HCT116 (cell line): ENCODE data around the gene CSRP1. TPM values are rescaled to one million over a fixed set of nuclear protein-coding genes. Genes with fewer than 3 reads are reported as not detected.

ENCODE experiments used
- ATAC-seq: fragments of 200-7000 bp; cut with Tn5 transposase; 2 replicates; pipeline ENCODE4 v1.9.1; 2020; ENCODE audit warnings: mild to moderate bottlenecking, moderate library complexity
- BruUV-seq: library from RNA; stranded (reverse); fragments of 400-500 nt; replicated peaks from 2 replicates; lab custom pipeline; 2021; lab: Mats Ljungman, UMichigan
- CTCF ChIA-PET: fragments of 300-600 bp; sonication (Branson Sonifier 250); formaldehyde crosslinking; loops from one replicate; lab custom pipeline; 2021; ENCODE audit warnings: antibody characterized with exemption; lab: Charles Lee
- POLR2A ChIA-PET: fragments of 300-600, 350-600 bp; sonication (Branson Sonifier 250); formaldehyde crosslinking; loops from one replicate; lab custom pipeline; 2021; ENCODE audit warnings: antibody characterized with exemption; lab: Charles Lee
- RAD21 ChIA-PET, 2 experiments: fragments of 300-600 bp; sonication (Branson Sonifier 250); formaldehyde crosslinking; loops; one replicate each; lab custom pipeline; 2023; ENCODE audit warnings: low total read pairs in 2 of 2; ENCODE audit not compliant: uncharacterized antibody in 2 of 2, unreplicated experiment in 2 of 2, low non-redundant PET in 1 of 2; lab: Charles Lee
- DNase-seq: peaks from one replicate; pipeline ENCODE4 v3.0.0-alpha.2; 2010; ENCODE audit warnings: low read depth, low spot score
- H2AFZ ChIP-seq: fragments of 200-600 bp; shearing (Covaris generic), sonication (generic); 2 replicates; pipeline ENCODE4 v1.6.1; 2017; ENCODE audit warnings: low read depth, mixed run types, mixed read lengths, antibody characterized with exemption, low read length; ENCODE audit not compliant: poor library complexity, severe bottlenecking
- H3K27ac ChIP-seq: 2 replicates; pipeline ENCODE4 v1.5.1; 2012; ENCODE audit warnings: low read depth, low read length
- H3K27me3 ChIP-seq: fragments of 200-600 bp; sonication (generic); 2 replicates; pipeline ENCODE4 v1.6.1; 2016; ENCODE audit warnings: mixed run types, low read length, mixed read lengths; ENCODE audit not compliant: insufficient read depth
- H3K36me3 ChIP-seq, 2 experiments: fragments of 200-500 bp in 1 of 2; fragments of 200-600 bp in 1 of 2; sonication (Bioruptor generic) in 1 of 2; sonication (generic) in 1 of 2; 2 replicates each; pipeline versions ENCODE4 v1.5.1 to v1.6.1; 2014 to 2016; ENCODE audit warnings: low read length in 2 of 2, inconsistent platforms in 1 of 2, mixed read lengths in 1 of 2, mixed run types in 1 of 2; ENCODE audit not compliant: insufficient read depth in 2 of 2, control insufficient read depth in 1 of 2
- H3K4me1 ChIP-seq, 2 experiments: fragments of 200-600 bp in 1 of 2; sonication (generic) in 1 of 2; 2 replicates each; pipeline versions ENCODE4 v1.5.1 to v1.6.1; 2012 to 2017; ENCODE audit warnings: low read length in 2 of 2, inconsistent platforms in 1 of 2, mild to moderate bottlenecking in 1 of 2, mixed read lengths in 1 of 2, mixed run types in 1 of 2, moderate library complexity in 1 of 2; ENCODE audit not compliant: insufficient read depth in 2 of 2, control insufficient read depth in 1 of 2
- H3K4me2 ChIP-seq: fragments of 200-600 bp; sonication (generic); 2 replicates; pipeline ENCODE4 v1.6.1; 2017; ENCODE audit warnings: mixed run types, low read length, mixed read lengths
- H3K4me3 ChIP-seq, 2 experiments: fragments of 200-600 bp in 1 of 2; sonication (generic) in 1 of 2; replicated peaks in 1 of 2; 2 replicates each; pipeline ENCODE4 v1.5.1; 2011 to 2016; ENCODE audit warnings: low read length in 2 of 2, control low read depth in 1 of 2, low read depth in 1 of 2, mild to moderate bottlenecking in 1 of 2, mixed read lengths in 1 of 2, mixed run types in 1 of 2
- H3K79me2 ChIP-seq: fragments of 200-600 bp; sonication (generic); 2 replicates; pipeline ENCODE4 v1.6.1; 2017; ENCODE audit warnings: mild to moderate bottlenecking, mixed run types, low read length, moderate library complexity, mixed read lengths; ENCODE audit not compliant: insufficient read depth
- H3K9ac ChIP-seq: fragments of 200-600 bp; sonication (generic); 2 replicates; pipeline ENCODE4 v1.6.1; 2016; ENCODE audit warnings: low read length, mixed read lengths
- H3K9me2 ChIP-seq: fragments of 200-600 bp; sonication (generic), shearing (Covaris generic); 2 replicates; pipeline ENCODE4 v1.6.1; 2017; ENCODE audit warnings: mixed run types, mild to moderate bottlenecking, moderate library complexity; ENCODE audit not compliant: insufficient read depth
- H3K9me3 ChIP-seq, 2 experiments: fragments of 200-500 bp in 1 of 2; fragments of 200-600 bp in 1 of 2; sonication (Bioruptor generic) in 1 of 2; sonication (generic) in 1 of 2; 2 replicates each; pipeline ENCODE4 v1.6.1; 2014 to 2017; ENCODE audit warnings: low read length in 2 of 2, mixed read lengths in 2 of 2, inconsistent platforms in 1 of 2, low read depth in 1 of 2, mild to moderate bottlenecking in 1 of 2, mixed run types in 1 of 2, moderate library complexity in 1 of 2; ENCODE audit not compliant: control insufficient read depth in 1 of 2, insufficient read depth in 1 of 2
- H4K20me1 ChIP-seq: fragments of 200-600 bp; sonication (generic), shearing (Covaris generic); 2 replicates; pipeline ENCODE4 v1.6.1; 2017; ENCODE audit warnings: mixed run types, mild to moderate bottlenecking, moderate library complexity; ENCODE audit not compliant: insufficient read depth
- ATF3 ChIP-seq: IDR thresholded peaks from 2 replicates; pipeline ENCODE4 v1.6.1; 2012
- CBX3 ChIP-seq: IDR thresholded peaks from 2 replicates; pipeline ENCODE4 v1.6.1; 2012; ENCODE audit warnings: low read depth
- EGR1 ChIP-seq: IDR thresholded peaks from 2 replicates; pipeline ENCODE4 v1.6.1; 2012; ENCODE audit warnings: low read depth
- ELF1 ChIP-seq: IDR thresholded peaks from 2 replicates; pipeline ENCODE4 v1.6.1; 2012; ENCODE audit warnings: low read depth, borderline replicate concordance
- FOSL1 ChIP-seq: IDR thresholded peaks from 2 replicates; pipeline ENCODE4 v1.6.1; 2012; ENCODE audit warnings: low read depth
- POLR2AphosphoS5 ChIP-seq: IDR thresholded peaks from 2 replicates; pipeline ENCODE4 v1.6.1; 2011; ENCODE audit warnings: mild to moderate bottlenecking, low read depth, low read length, moderate library complexity
- SRF ChIP-seq: IDR thresholded peaks from 2 replicates; pipeline ENCODE4 v1.6.1; 2012; ENCODE audit warnings: low read depth
- TCF7L2 ChIP-seq: IDR thresholded peaks from 2 replicates; pipeline ENCODE4 v1.7.0; 2011; ENCODE audit warnings: borderline replicate concordance, inconsistent platforms; ENCODE audit not compliant: insufficient read depth, insufficient read length; ENCODE audit errors: extremely low read depth
- YY1 ChIP-seq: IDR thresholded peaks from 2 replicates; pipeline ENCODE4 v1.6.1; 2011; ENCODE audit warnings: low read length, low read depth, moderate library complexity, mild to moderate bottlenecking; ENCODE audit not compliant: insufficient replicate concordance; ENCODE audit errors: extremely low read depth
- intact Hi-C: fragments of 100-400 bp; cut with micrococcal nuclease; formaldehyde crosslinking; loops from 2 replicates; pipeline ENCODE4 v1.10.0; 2022
- total RNA-seq: library from RNA; stranded (reverse); gene quantifications from one replicate; pipeline ENCODE4 v1.2.1, GENCODE V29; 2021; ENCODE audit not compliant: unreplicated experiment

Gene CSRP1
- total RNA-seq, 1 experiment from 2014 or later, result 51.7 TPM

- no peak overlapping the region for H3K9ac ChIP-seq
- H2AFZ ChIP-seq, result no peak overlapping the region
- intact Hi-C loops, result no loop called here
- no peaks in the 10 kb centered on the region for H3K9me2 ChIP-seq
- TF ChIP-seq YY1, result no peak
- TF ChIP-seq SRF, result no peak
- TF ChIP-seq FOSL1, result no peak
- no peak for TF ChIP-seq TCF7L2
- TF ChIP-seq ATF3, result no peak
- ChIA-PET RAD21 (no interaction called here), CTCF (interaction anchor here (0.8 to 1.3 kb wide), 2 partner anchors 22 to 24 kb away, joined by 3 to 4 read pairs; no protein-coding TSS in a partner anchor), POLR2A (no interaction called here)
- DNase-seq, result no peak
- no peak overlapping the region for H3K27ac ChIP-seq
- peaks cover 6% of the 10 kb centered on the region; the same call in 1 of the 2 replicates for H3K79me2 ChIP-seq
- H4K20me1 ChIP-seq, result no peaks in the 10 kb centered on the region
- no peak for ATAC-seq
- H3K36me3 ChIP-seq, result no peaks in the 10 kb centered on the region
- H3K4me1 ChIP-seq, result peaks cover 11 to 25% of the 10 kb centered on the region in 2 experiments
- no TSS peak for BruUV-seq
- H3K4me2 ChIP-seq, result no peak overlapping the region
- H3K27me3 ChIP-seq, result no peaks in the 10 kb centered on the region
- no peak overlapping the region for H3K4me3 ChIP-seq
- no peaks in the 10 kb centered on the region for H3K9me3 ChIP-seq
Observed at GRCh38 chr1:201504179-201504631, 2.7 kb downstream of the CSRP1 start.

GRCh38 chr1:201503397-201504176 is 3.3 kb downstream of the CSRP1 start:
- no peak overlapping the region for H3K9ac ChIP-seq
- TF ChIP-seq EGR1 (no peak), FOSL1 (no peak), POLR2AphosphoS5 (no peak), CBX3 (no peak), ELF1 (no peak), SRF (no peak)
- no peak for DNase-seq
- no peaks in the 10 kb centered on the region for H3K27me3 ChIP-seq
- BruUV-seq, result no TSS peak
- ChIA-PET RAD21 (no interaction called here), POLR2A (no interaction called here), CTCF (interaction anchor here (0.8 to 3.3 kb wide), 4 partner anchors 9 to 23 kb away, joined by 3 to 23 read pairs (median 5); no protein-coding TSS in a partner anchor)
- no peaks in the 10 kb centered on the region for H3K9me3 ChIP-seq
- H2AFZ ChIP-seq, result no peak overlapping the region
- no peak overlapping the region for H3K4me3 ChIP-seq
- peaks cover 6% of the 10 kb centered on the region; the same call in 1 of the 2 replicates for H3K79me2 ChIP-seq
- H3K4me1 ChIP-seq, result peaks cover 11 to 25% of the 10 kb centered on the region in 2 experiments
- H3K4me2 ChIP-seq, result no peak overlapping the region
- no peak for ATAC-seq
- H3K9me2 ChIP-seq, result no peaks in the 10 kb centered on the region
- no peak overlapping the region for H3K27ac ChIP-seq
- intact Hi-C loops, result no loop called here
- H4K20me1 ChIP-seq, result no peaks in the 10 kb centered on the region
- no peaks in the 10 kb centered on the region for H3K36me3 ChIP-seq
